Stimulated activated CD4-positive, alpha-beta T cell treated with anti-CD3 and anti-CD28 coated beads, Interleukin-1b, Interleukin-23, amount 100 ng/mL, for 24 hours (primary cell): ENCODE measurements around the gene CALML6.

ENCODE experiments used
- DNase-seq, 4 experiments: peaks; one replicate each; pipeline ENCODE4 v3.0.0-alpha.2; 2020; ENCODE audit warnings: low read depth in 4 of 4, low spot score in 1 of 4

The CALML6 gene

GRCh38 chr1:1941211-1941841 lies 26.3 kb downstream of the CALML6 start:
- no peak for DNase-seq

GRCh38 chr1:1941868-1942752 lies 27.1 kb downstream of the CALML6 start:
- no peak for DNase-seq

GRCh38 chr1:1942753-1943656 lies 27.9 kb downstream of the CALML6 start:
- no peak for DNase-seq

GRCh38 chr1:1943834-1944570 lies 28.9 kb downstream of the CALML6 start:
- DNase-seq, result peak; percentile 21 to 46 (median 36)

GRCh38 chr1:1945782-1946393 lies 30.8 kb downstream of the CALML6 start:
- DNase-seq, result no peak

- no peak for DNase-seq
These were observed 31.5 kb downstream of the CALML6 start for GRCh38 chr1:1946540-1946939.

- no peak for DNase-seq
These were observed 32.4 kb downstream of the CALML6 start for GRCh38 chr1:1947493-1947892.

- DNase-seq, result no peak
These were observed 33.7 kb downstream of the CALML6 start for GRCh38 chr1:1948783-1949182.

GRCh38 chr1:1950940-1951339 lies 35.9 kb downstream of the CALML6 start:
- DNase-seq, result no peak

GRCh38 chr1:1954015-1954414 lies 39.0 kb downstream of the CALML6 start:
- no peak for DNase-seq

GRCh38 chr1:1954831-1955441 lies 39.9 kb downstream of the CALML6 start:
- peak in 1 of 4 experiments; percentile 23 for DNase-seq

- no peak for DNase-seq
These were observed 40.6 kb downstream of the CALML6 start for GRCh38 chr1:1955621-1956094.

- DNase-seq, result no peak
These were observed 41.0 kb downstream of the CALML6 start for GRCh38 chr1:1956101-1956500.

- DNase-seq, result no peak
These were observed 41.8 kb downstream of the CALML6 start for GRCh38 chr1:1956586-1957532.

GRCh38 chr1:1957533-1957961 lies 42.5 kb downstream of the CALML6 start:
- no peak for DNase-seq

- DNase-seq, result no peak
These were observed 43.0 kb downstream of the CALML6 start for GRCh38 chr1:1958071-1958541.

GRCh38 chr1:1959459-1959839 lies 44.4 kb downstream of the CALML6 start:
- DNase-seq, result no peak

- DNase-seq, result peak; percentile 33 to 77 (median 60)
These were observed 44.9 kb downstream of the CALML6 start for GRCh38 chr1:1959840-1960479.
